Measurements from ENCODE around the gene UGGT2. TPM values are rescaled to one million over a fixed set of nuclear protein-coding genes. Genes with fewer than 3 reads are reported as not detected.
"Not testable (repeated sequence)": the region's sequence is repeated elsewhere in the genome, so short reads cannot be mapped to it uniquely, and the experiment has no call there.

UGGT2 gene
- total RNA-seq, 4 donors from 2014 or later, result 20.5 to 48.6 (median 30.6) TPM

- WGBS, result 99% methylated on average over 4 of the region's 4 CpGs
- TF ChIP-seq EP300 (IDR thresholded peaks at IDR 0.05), result no peak
- TF ChIP-seq CTCF (IDR thresholded peaks at IDR 0.05), result no peak
- TF ChIP-seq POLR2A (IDR thresholded peaks at IDR 0.05; ENCODE audit: low read depth), result no peak
- TF ChIP-seq POLR2AphosphoS5 (IDR thresholded peaks at IDR 0.05), result no peak
- DNase-seq (ENCODE audit: extremely low spot score), result no peak
- intact Hi-C loops (cut with DNase I), result no loop called here
- no peak overlapping the region for H3K27ac ChIP-seq (replicated peaks in 1 of 4)
- H3K36me3 ChIP-seq, result peaks cover 0 to 42% (median 11%) of the 10 kb centered on the region in 4 donors
- no peaks in the 10 kb centered on the region for H3K9me3 ChIP-seq
- no peak overlapping the region for H3K4me3 ChIP-seq
- H3K27me3 ChIP-seq, result no peaks in the 10 kb centered on the region
- H3K4me1 ChIP-seq, result no peaks in the 10 kb centered on the region
These were observed 281.3 kb downstream of the UGGT2 start for GRCh38 chr13:95771905-95772304.

GRCh38 chr13:95763601-95764000, 289.6 kb downstream of the UGGT2 start:
- Histone ChIP-seq H3K27ac (replicated peaks in 1 of 4) (no peak overlapping the region), H3K4me1 (no peaks in the 10 kb centered on the region), H3K9me3 (no peaks in the 10 kb centered on the region), H3K4me3 (no peak overlapping the region), H3K27me3 (no peaks in the 10 kb centered on the region), H3K36me3 (peaks cover 10 to 62% (median 26%) of the 10 kb centered on the region in 4 donors)
- no peak for DNase-seq (ENCODE audit: extremely low spot score)
- 89% methylated on average over 4 of the region's 4 CpGs for WGBS
- intact Hi-C loops (cut with DNase I), result no loop called here
- TF ChIP-seq POLR2A (IDR thresholded peaks at IDR 0.05; ENCODE audit: low read depth), result no peak
- no peak for TF ChIP-seq EP300 (IDR thresholded peaks at IDR 0.05)
- no peak for TF ChIP-seq POLR2AphosphoS5 (IDR thresholded peaks at IDR 0.05)
- TF ChIP-seq CTCF (IDR thresholded peaks at IDR 0.05), result no peak

- H3K4me3 ChIP-seq; H3K4me1 ChIP-seq; intact Hi-C loops (cut with DNase I); H3K9me3 ChIP-seq; DNase-seq (ENCODE audit: extremely low spot score); H3K27ac ChIP-seq (replicated peaks in 1 of 4); H3K27me3 ChIP-seq: not testable (repeated sequence)
- peaks cover 10 to 56% (median 27%) of the 10 kb centered on the region in 4 donors for H3K36me3 ChIP-seq
- WGBS, result 91% methylated on average over 3 of the region's 3 CpGs
These were observed 290.6 kb downstream of the UGGT2 start for GRCh38 chr13:95762626-95763025.

- H3K9me3 ChIP-seq, result no peaks in the 10 kb centered on the region
- H3K27me3 ChIP-seq, result no peaks in the 10 kb centered on the region
- no peak overlapping the region for H3K4me3 ChIP-seq
- TF ChIP-seq CTCF (IDR thresholded peaks at IDR 0.05), result no peak
- no peak for TF ChIP-seq POLR2A (IDR thresholded peaks at IDR 0.05; ENCODE audit: low read depth)
- TF ChIP-seq POLR2AphosphoS5 (IDR thresholded peaks at IDR 0.05), result no peak
- no peak for TF ChIP-seq EP300 (IDR thresholded peaks at IDR 0.05)
- no peak overlapping the region for H3K27ac ChIP-seq (replicated peaks in 1 of 4)
- DNase-seq (ENCODE audit: extremely low spot score), result no peak
- H3K36me3 ChIP-seq, result peaks cover 0 to 12% (median 7%) of the 10 kb centered on the region in 4 donors
- 88% methylated on average over 5 of the region's 5 CpGs for WGBS
- peaks cover 0 to 3% (median 0%) of the 10 kb centered on the region in 4 donors for H3K4me1 ChIP-seq
- intact Hi-C loops (cut with DNase I), result no loop called here
These were observed 297.1 kb downstream of the UGGT2 start for GRCh38 chr13:95756072-95756471.

- peaks cover 0 to 7% (median 0%) of the 10 kb centered on the region in 4 donors for H3K36me3 ChIP-seq
- no peaks in the 10 kb centered on the region for H3K27me3 ChIP-seq
- intact Hi-C loops (cut with DNase I), result no loop called here
- peaks cover 0 to 5% (median 1%) of the 10 kb centered on the region in 4 donors for H3K4me1 ChIP-seq
- H3K9me3 ChIP-seq, result no peaks in the 10 kb centered on the region
- TF ChIP-seq EP300 (IDR thresholded peaks at IDR 0.05) (no peak), POLR2A (IDR thresholded peaks at IDR 0.05; ENCODE audit: low read depth) (no peak), CTCF (IDR thresholded peaks at IDR 0.05) (no peak)
- H3K27ac ChIP-seq (replicated peaks in 1 of 4), result no peak overlapping the region
- 93% methylated on average over 4 of the region's 4 CpGs for WGBS
- DNase-seq (ENCODE audit: extremely low spot score), result no peak
- no peak overlapping the region for H3K4me3 ChIP-seq
These were observed 299.1 kb downstream of the UGGT2 start for GRCh38 chr13:95754069-95754468.

Data from esophagus muscularis mucosa (tissue), 4 donors.